ENCODE data around the gene KCNN2.
A peak's percentile ranks its signal among the peaks of the same experiment; 100 is the strongest.

DNA sequence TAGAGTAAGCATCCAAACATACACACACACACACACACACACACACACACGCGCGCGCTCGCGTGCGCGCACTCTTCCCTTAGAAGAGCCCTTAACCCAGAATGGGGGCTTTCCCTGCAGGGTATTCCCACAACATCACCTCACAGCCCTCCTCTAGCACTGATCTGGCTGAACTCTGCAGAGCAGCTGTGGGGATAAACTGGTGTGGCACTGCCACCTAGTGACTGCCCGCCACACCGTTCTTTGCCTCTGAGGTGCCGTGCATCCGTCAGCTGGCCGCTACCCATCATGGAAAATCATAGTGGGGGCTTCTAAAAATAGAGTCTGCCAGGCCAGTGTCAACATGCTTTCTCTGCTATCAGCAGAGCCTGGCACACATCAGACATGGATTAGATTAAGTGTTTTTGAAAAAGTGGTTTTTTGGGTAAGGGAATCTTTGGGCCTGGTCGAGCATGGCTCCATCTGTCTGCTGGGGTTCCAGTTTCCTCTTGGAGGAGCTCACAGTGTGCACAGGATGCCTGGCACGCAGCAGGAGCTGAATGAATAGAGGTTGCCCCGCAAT lies 88.1 kb downstream of the KCNN2 start:
- TF ChIP-seq, protein P1, sequence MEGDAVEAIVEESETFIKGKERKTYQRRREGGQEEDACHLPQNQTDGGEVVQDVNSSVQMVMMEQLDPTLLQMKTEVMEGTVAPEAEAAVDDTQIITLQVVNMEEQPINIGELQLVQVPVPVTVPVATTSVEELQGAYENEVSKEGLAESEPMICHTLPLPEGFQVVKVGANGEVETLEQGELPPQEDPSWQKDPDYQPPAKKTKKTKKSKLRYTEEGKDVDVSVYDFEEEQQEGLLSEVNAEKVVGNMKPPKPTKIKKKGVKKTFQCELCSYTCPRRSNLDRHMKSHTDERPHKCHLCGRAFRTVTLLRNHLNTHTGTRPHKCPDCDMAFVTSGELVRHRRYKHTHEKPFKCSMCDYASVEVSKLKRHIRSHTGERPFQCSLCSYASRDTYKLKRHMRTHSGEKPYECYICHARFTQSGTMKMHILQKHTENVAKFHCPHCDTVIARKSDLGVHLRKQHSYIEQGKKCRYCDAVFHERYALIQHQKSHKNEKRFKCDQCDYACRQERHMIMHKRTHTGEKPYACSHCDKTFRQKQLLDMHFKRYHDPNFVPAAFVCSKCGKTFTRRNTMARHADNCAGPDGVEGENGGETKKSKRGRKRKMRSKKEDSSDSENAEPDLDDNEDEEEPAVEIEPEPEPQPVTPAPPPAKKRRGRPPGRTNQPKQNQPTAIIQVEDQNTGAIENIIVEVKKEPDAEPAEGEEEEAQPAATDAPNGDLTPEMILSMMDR (IDR thresholded peaks at IDR 0.05; ENCODE audit: extremely low read depth in 1 of 2, insufficient read depth in 1 of 2, low read depth in 1 of 2, low read length in 2 of 2), result peak; percentile 81 to 85
- TF ChIP-seq MYC (IDR thresholded peaks at IDR 0.05; ENCODE audit: low read depth, low read length), result no peak
- no peak for TF ChIP-seq POLR2AphosphoS5 (IDR thresholded peaks at IDR 0.05; ENCODE audit: insufficient read depth, low read depth, low read length)
- TF ChIP-seq EZH2 (IDR thresholded peaks at IDR 0.05; ENCODE audit: borderline replicate concordance, low read depth, low read length, severe bottlenecking), result no peak
- no peak for TF ChIP-seq POLR2A (IDR thresholded peaks at IDR 0.05; ENCODE audit: low read depth, low read length)
- TF ChIP-seq FOS (IDR thresholded peaks at IDR 0.05; ENCODE audit: borderline replicate concordance, insufficient read depth, low read length), result no peak
- no peak for TF ChIP-seq GATA2 (IDR thresholded peaks at IDR 0.05; ENCODE audit: insufficient read depth, insufficient read length, low read depth, low read length)
- TF ChIP-seq, protein P2, sequence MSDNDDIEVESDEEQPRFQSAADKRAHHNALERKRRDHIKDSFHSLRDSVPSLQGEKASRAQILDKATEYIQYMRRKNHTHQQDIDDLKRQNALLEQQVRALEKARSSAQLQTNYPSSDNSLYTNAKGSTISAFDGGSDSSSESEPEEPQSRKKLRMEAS (IDR thresholded peaks at IDR 0.05; ENCODE audit: insufficient read depth, insufficient read length), result no peak
- no peak for TF ChIP-seq JUN (IDR thresholded peaks at IDR 0.05; ENCODE audit: borderline replicate concordance, insufficient read depth, insufficient read length, low read depth)

Measured in endothelial cell of umbilical vein (primary cell).